GM19023 (cell line): ENCODE results near the gene LRCOL1.

Source experiments
- ATAC-seq: cut with Tn5 transposase; IDR thresholded peaks from one replicate; pipeline ENCODE4 v1.9.1; 2021; ENCODE audit warnings: mild to moderate bottlenecking, moderate library complexity; ENCODE audit not compliant: unreplicated experiment

LRCOL1 gene

GRCh38 chr12:132619386-132620112, 9.2 kb upstream of the LRCOL1 start:
- no peak for ATAC-seq

GRCh38 chr12:132619071-132619385, 8.6 kb upstream of the LRCOL1 start:
- ATAC-seq: no peak

GRCh38 chr12:132618683-132619043, 8.3 kb upstream of the LRCOL1 start, which contains the start of gene P2RX2:
Gene P2RX2, plus strand, starts transcription at chr12:132618776. Its CDS starts 41 bp downstream, at chr12:132618817.
- ATAC-seq: no peak

- ATAC-seq: no peak
Measured at GRCh38 chr12:132617822-132618682, 7.7 kb upstream of the LRCOL1 start.

GRCh38 chr12:132617135-132617701, 6.8 kb upstream of the LRCOL1 start:
- no peak for ATAC-seq

GRCh38 chr12:132615579-132616038, 5.2 kb upstream of the LRCOL1 start:
- no peak for ATAC-seq

GRCh38 chr12:132614861-132615578, 4.6 kb upstream of the LRCOL1 start:
- ATAC-seq: no peak

- no peak for ATAC-seq
Measured at GRCh38 chr12:132614029-132614428, 3.6 kb upstream of the LRCOL1 start.

GRCh38 chr12:132611620-132612019, 1.2 kb upstream of the LRCOL1 start:
- no peak for ATAC-seq

GRCh38 chr12:132610866-132611602, 652 bp upstream of the LRCOL1 start:
- no peak for ATAC-seq

- no peak for ATAC-seq
Measured at GRCh38 chr12:132608231-132609171, 1.9 kb downstream of the LRCOL1 start.

- no peak for ATAC-seq
Measured at GRCh38 chr12:132606927-132607326, 3.5 kb downstream of the LRCOL1 start.

- no peak for ATAC-seq
Measured at GRCh38 chr12:132606466-132606865, 3.9 kb downstream of the LRCOL1 start.

GRCh38 chr12:132605892-132606291, 4.5 kb downstream of the LRCOL1 start:
- ATAC-seq: no peak

- no peak for ATAC-seq
Measured at GRCh38 chr12:132604668-132605441, 5.5 kb downstream of the LRCOL1 start.

- ATAC-seq: no peak
Measured at GRCh38 chr12:132604151-132604618, 6.2 kb downstream of the LRCOL1 start.

GRCh38 chr12:132603240-132604150, 6.9 kb downstream of the LRCOL1 start:
- no peak for ATAC-seq
